Psoas muscle (tissue), 8 donors: Measurements from ENCODE around the gene PTCD3. TPM values are rescaled to one million over a fixed set of nuclear protein-coding genes. Genes with fewer than 3 reads are reported as not detected.

Source experiments
- ATAC-seq, 4 donors: fragments of 200-7000 bp; cut with Tn5 transposase; one replicate each; pipeline ENCODE4 v1.9.1; 2020; ENCODE audit warnings: moderate library complexity in 3 of 4, mild to moderate bottlenecking in 2 of 4
- DNase-seq, 2 donors: peaks; one replicate each; pipeline ENCODE4 v3.0.0-alpha.2; 2020
- H3K27ac ChIP-seq: fragments of 200-600 bp; one replicate; pipeline ENCODE4 v1.8.0; 2022
- H3K27me3 ChIP-seq, 3 donors: fragments of 200-600 bp in 1 of 3; one replicate each; pipeline versions ENCODE4 v1.6.1 to v1.8.0; 2013 to 2022; ENCODE audit warnings: low read length in 2 of 3, mild to moderate bottlenecking in 2 of 3, moderate library complexity in 1 of 3; ENCODE audit not compliant: insufficient read depth in 3 of 3
- H3K36me3 ChIP-seq, 2 donors: fragments of 200-600 bp in 1 of 2; one replicate each; pipeline versions ENCODE4 v1.6.1 to v1.8.0; 2013 to 2022; ENCODE audit warnings: low read depth in 1 of 2, mild to moderate bottlenecking in 1 of 2, moderate library complexity in 1 of 2; ENCODE audit not compliant: insufficient read depth in 1 of 2
- H3K4me1 ChIP-seq: fragments of 200-600 bp; one replicate; pipeline ENCODE4 v1.8.0; 2022
- H3K4me3 ChIP-seq: fragments of 200-600 bp; one replicate; pipeline ENCODE4 v1.8.0; 2022; ENCODE audit warnings: mild to moderate bottlenecking
- H3K9me3 ChIP-seq: fragments of 200-600 bp; one replicate; pipeline ENCODE4 v1.8.0; 2022
- WGBS, 3 donors: extraction: QIAGEN DNeasy Blood & Tissue Kit; methylation state at CpG; one replicate each; pipeline versions ENCODE4 v1.1.6 to v1.1.7; 2013; 5-methylcytosine and 5-hydroxymethylcytosine counted together
- intact Hi-C, 2 donors: fragments of 100-400 bp; cut with DNase I; formaldehyde crosslinking; loops; one replicate each; pipeline versions ENCODE4 v1.11.0 to v1.14.2; 2022
- polyA plus RNA-seq, 3 donors: library from polyadenylated mRNA; stranded (reverse); fragments of 200-250 nt; gene quantifications; one replicate each; pipeline ENCODE4 v1.2.3, GENCODE V29; 2013
- total RNA-seq, 4 donors: library from RNA; stranded (reverse); fragmentation: NEBNext Ultra II Directional in 2 of 4; extraction: Animal tissue kit (Norgen Biotek cat#: 25700) in 2 of 4; gene quantifications; one replicate each; pipeline versions ENCODE4 v1.2.1 to v1.2.4, GENCODE V29; 2021 to 2023
- TF ChIP-seq, protein P1 (sequence below): fragments of 200-600 bp; IDR thresholded peaks from one replicate; pipeline ENCODE4 v1.8.0; 2022; ENCODE audit warnings: antibody characterized with exemption
- donor health status: healthy with polysubstance abuse.
- donor health status: DM: no; HTN: no; CAD: no; lungs with moderate emphysema.
- donor health status: Bipolar disorder and iron deficiency.
- donor health status: healthy.
- donor health status: DM: yes; HTN: yes; CAD: no.
- donor health status: DM: no; HTN: no; CAD: no.
- donor health status: DM: no; HTN: no; CAD: no.
- donor health status: DM: yes; HTN: yes; CAD: no.

The PTCD3 gene
- total and polyA plus RNA-seq, 7 donors = 32.8 to 148 (median 92.5) TPM

DNA sequence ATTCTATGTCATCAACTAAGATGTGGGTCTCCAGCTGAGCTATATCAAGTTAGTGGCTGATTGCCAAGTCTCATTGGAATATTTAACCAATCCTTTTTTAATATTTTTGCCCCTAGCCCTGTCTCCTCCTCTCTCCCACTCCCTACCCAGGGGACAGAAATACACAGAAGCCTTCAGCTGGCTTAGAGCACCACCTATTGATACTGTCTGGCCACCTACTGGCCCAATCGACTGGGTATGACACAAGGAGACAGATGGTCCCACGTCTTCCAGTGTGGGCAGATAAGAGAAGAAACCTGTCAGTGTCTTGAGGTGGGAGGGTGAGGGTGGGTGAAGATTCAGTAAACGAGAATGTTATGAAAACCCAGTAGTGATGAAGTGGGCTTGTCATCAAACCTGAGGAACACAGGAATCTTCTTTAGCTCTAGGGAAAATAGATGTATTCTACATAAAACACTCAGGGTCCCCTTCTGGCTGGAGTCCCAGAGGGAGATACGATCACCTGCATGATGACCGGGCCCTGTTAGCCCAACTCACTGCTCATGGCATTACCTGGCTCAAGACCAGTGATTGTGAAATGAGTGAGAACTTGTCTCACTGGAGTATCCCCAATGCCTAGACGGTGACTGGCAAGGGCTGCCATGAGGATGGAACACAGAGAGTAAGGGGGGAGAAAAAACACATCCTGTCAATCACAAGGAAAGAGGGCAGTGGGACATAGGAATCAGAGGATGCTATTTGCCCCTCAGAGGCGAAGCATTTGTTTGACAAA is 27.1 kb upstream of the PTCD3 start:
- ATAC-seq (peak; percentile 77 to 83 (median 82)), DNase-seq (no peak)
- Histone ChIP-seq H3K4me1 (peaks cover 17% of the 10 kb centered on the region), H3K36me3 (peaks cover 7 to 79% of the 10 kb centered on the region in 2 donors), H3K9me3 (no peaks in the 10 kb centered on the region), H3K27ac (peak overlapping the region; percentile 23), H3K4me3 (no peak overlapping the region), H3K27me3 (no peaks in the 10 kb centered on the region)
- TF ChIP-seq, protein P1, sequence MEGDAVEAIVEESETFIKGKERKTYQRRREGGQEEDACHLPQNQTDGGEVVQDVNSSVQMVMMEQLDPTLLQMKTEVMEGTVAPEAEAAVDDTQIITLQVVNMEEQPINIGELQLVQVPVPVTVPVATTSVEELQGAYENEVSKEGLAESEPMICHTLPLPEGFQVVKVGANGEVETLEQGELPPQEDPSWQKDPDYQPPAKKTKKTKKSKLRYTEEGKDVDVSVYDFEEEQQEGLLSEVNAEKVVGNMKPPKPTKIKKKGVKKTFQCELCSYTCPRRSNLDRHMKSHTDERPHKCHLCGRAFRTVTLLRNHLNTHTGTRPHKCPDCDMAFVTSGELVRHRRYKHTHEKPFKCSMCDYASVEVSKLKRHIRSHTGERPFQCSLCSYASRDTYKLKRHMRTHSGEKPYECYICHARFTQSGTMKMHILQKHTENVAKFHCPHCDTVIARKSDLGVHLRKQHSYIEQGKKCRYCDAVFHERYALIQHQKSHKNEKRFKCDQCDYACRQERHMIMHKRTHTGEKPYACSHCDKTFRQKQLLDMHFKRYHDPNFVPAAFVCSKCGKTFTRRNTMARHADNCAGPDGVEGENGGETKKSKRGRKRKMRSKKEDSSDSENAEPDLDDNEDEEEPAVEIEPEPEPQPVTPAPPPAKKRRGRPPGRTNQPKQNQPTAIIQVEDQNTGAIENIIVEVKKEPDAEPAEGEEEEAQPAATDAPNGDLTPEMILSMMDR = peak; percentile 60
- 34 to 38% (median 36%) methylated on average over 7 of the region's 7 CpGs for WGBS, 3 donors
- intact Hi-C loops = loop anchor here (2.0 to 10.0 kb wide), 5 partner anchors 42 to 354 kb away; no protein-coding TSS in a partner anchor

- Histone ChIP-seq H3K9me3 (no peaks in the 10 kb centered on the region), H3K4me3 (no peak overlapping the region), H3K27ac (peak overlapping the region; percentile 58), H3K27me3 (no peaks in the 10 kb centered on the region), H3K4me1 (peaks cover 16% of the 10 kb centered on the region), H3K36me3 (peaks cover 7 to 81% of the 10 kb centered on the region in 2 donors)
- DNase-seq (peak; percentile 81 to 91), ATAC-seq (peak; percentile 82 to 91 (median 87))
- TF ChIP-seq, protein P1 = peak; percentile 76
- intact Hi-C loops = loop anchor here (1.0 to 10.0 kb wide), 8 partner anchors 43 to 455 kb away; partner anchors contain the start of gene ST3GAL5 (in 1 of the 2)
- WGBS, 3 donors = 26 to 41% (median 27%) methylated on average over 14 of the region's 14 CpGs
Observed at GRCh38 chr2:86079981-86080911, 25.8 kb upstream of the PTCD3 start.

DNA sequence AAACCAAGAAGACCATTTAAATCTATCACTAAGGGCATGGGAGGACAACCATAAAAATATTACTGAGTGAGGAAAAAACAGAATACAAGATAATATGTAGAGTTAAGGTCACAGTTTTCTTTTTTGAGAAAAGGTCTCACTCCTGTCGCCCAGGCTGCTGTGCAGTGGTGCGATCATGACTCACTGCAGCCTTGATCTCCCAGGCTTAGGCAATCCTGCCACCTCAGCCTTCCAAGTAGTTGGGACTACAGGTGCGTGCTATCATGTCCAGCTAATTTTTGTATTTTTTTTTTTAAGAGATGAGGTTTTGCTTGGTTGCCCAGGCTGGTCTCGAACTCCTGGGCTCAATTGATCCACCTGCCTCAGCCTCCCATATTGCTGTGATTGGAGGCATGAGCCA is 24.3 kb upstream of the PTCD3 start:
- intact Hi-C loops = loop anchor here in 1 of 2 donors (2.0 to 10.0 kb wide), 2 partner anchors 193 to 457 kb away; partner anchors contain the start of gene ST3GAL5
- Histone ChIP-seq H3K4me1 (peaks cover 16% of the 10 kb centered on the region), H3K27me3 (no peaks in the 10 kb centered on the region), H3K27ac (no peak overlapping the region), H3K36me3 (peaks cover 8 to 85% of the 10 kb centered on the region in 2 donors), H3K4me3 (no peak overlapping the region), H3K9me3 (no peaks in the 10 kb centered on the region)
- ATAC-seq (no peak), DNase-seq (no peak)
- TF ChIP-seq, protein P1 = no peak
- WGBS, 3 donors = 93 to 98% (median 94%) methylated on average over 4 of the region's 4 CpGs

- no peak for ATAC-seq
- Histone ChIP-seq H3K9me3 (no peaks in the 10 kb centered on the region), H3K27ac (no peak overlapping the region), H3K4me3 (no peak overlapping the region), H3K36me3 (peaks cover 8 to 85% of the 10 kb centered on the region in 2 donors), H3K27me3 (no peaks in the 10 kb centered on the region), H3K4me1 (peaks cover 16% of the 10 kb centered on the region)
- TF ChIP-seq, protein P1 = no peak
- intact Hi-C loops = loop anchor here in 1 of 2 donors (10.0 kb wide), 1 partner anchor 458 kb away; no protein-coding TSS in a partner anchor
- no peak for DNase-seq
- WGBS, 3 donors = 89% methylated on average over 5 of the region's 5 CpGs
Observed at GRCh38 chr2:86082756-86083155, 23.3 kb upstream of the PTCD3 start.
